Prostate gland (tissue), 2 donors: ENCODE results near the gene BUD31. TPM values are rescaled to one million over a fixed set of nuclear protein-coding genes. Genes with fewer than 3 reads are reported as not detected.

ENCODE experiments used
- DNase-seq: peaks from one replicate; pipeline ENCODE4 v3.0.0-alpha.2; 2019; ENCODE audit warnings: low spot score
- H3K27ac ChIP-seq, 2 donors: fragments of 200-600 bp; sonication (generic); 2 replicates each; pipeline ENCODE4 v1.5.1; 2017 to 2019
- H3K27me3 ChIP-seq: fragments of 200-600 bp; sonication (generic); replicated peaks from 2 replicates; pipeline ENCODE4 v1.5.1; 2019; ENCODE audit not compliant: insufficient read depth
- H3K36me3 ChIP-seq, 2 donors: fragments of 200-600 bp; sonication (generic); 1 replicate in 1 of 2; 2 replicates in 1 of 2; pipeline versions ENCODE4 v1.5.1 to v1.8.1; 2017 to 2019
- H3K4me1 ChIP-seq: fragments of 200-600 bp; sonication (generic); replicated peaks from 2 replicates; pipeline ENCODE4 v1.5.1; 2019
- H3K4me3 ChIP-seq, 2 donors: fragments of 200-600 bp; sonication (generic); 2 replicates each; pipeline ENCODE4 v1.5.1; 2017 to 2019
- H3K9me3 ChIP-seq: fragments of 200-600 bp; sonication (generic); 2 replicates; pipeline ENCODE4 v1.5.1; 2017
- CTCF ChIP-seq, 4 experiments: fragments of 200-600 bp in 2 of 4; fragments of 450-650 bp in 2 of 4; sonication (generic) in 2 of 4; IDR thresholded peaks; 1 replicate in 3 of 4; 2 replicates in 1 of 4; pipeline ENCODE4 v1.5.1; 2016 to 2019; ENCODE audit warnings: antibody characterized with exemption in 4 of 4, mild to moderate bottlenecking in 2 of 4, moderate library complexity in 2 of 4
- POLR2A ChIP-seq: fragments of 450-650 bp; IDR thresholded peaks from one replicate; pipeline ENCODE4 v1.6.1; 2016; ENCODE audit warnings: antibody characterized with exemption, mild to moderate bottlenecking
- POLR2AphosphoS5 ChIP-seq: sonication (generic); formaldehyde crosslinking; IDR thresholded peaks from one replicate; pipeline ENCODE4 v1.6.1; 2017; ENCODE audit warnings: antibody characterized with exemption
- WGBS: methylation state at CpG from one replicate; pipeline ENCODE4 v1.1.5; 2018; 5-methylcytosine and 5-hydroxymethylcytosine counted together
- intact Hi-C: fragments of 100-400 bp; cut with DNase I; formaldehyde crosslinking; loops from one replicate; pipeline ENCODE4 v1.14.2; 2022
- total RNA-seq, 2 donors: library from RNA; depleted of rRNA; stranded (reverse); fragments of >200 nt; gene quantifications; one replicate each; pipeline ENCODE4 v1.1.0, GENCODE V29; 2016

BUD31 gene
- total RNA-seq, 2 donors from 2014 or later = 73.8 to 78.3 TPM

GRCh38 chr7:99440195-99440594 is 31.4 kb downstream of the BUD31 start:
- intact Hi-C loops = no loop called here
- Histone ChIP-seq H3K36me3 (no peaks in the 10 kb centered on the region), H3K27ac (no peak overlapping the region), H3K4me1 (peaks cover 3% of the 10 kb centered on the region), H3K9me3 (no peaks in the 10 kb centered on the region), H3K4me3 (peak overlapping the region in 1 of 2 donors; percentile 92), H3K27me3 (no peaks in the 10 kb centered on the region)
- no peak for TF ChIP-seq POLR2A
- no peak for TF ChIP-seq CTCF (IDR thresholded peaks at IDR 0.05)
- no peak for TF ChIP-seq POLR2AphosphoS5
- WGBS = 66% methylated on average over 9 of the region's 9 CpGs
- DNase-seq = no peak

- Histone ChIP-seq H3K27me3 (no peaks in the 10 kb centered on the region), H3K27ac (no peak overlapping the region), H3K4me3 (no peak overlapping the region), H3K4me1 (no peaks in the 10 kb centered on the region), H3K36me3 (peaks cover 6 to 7% of the 10 kb centered on the region in 2 donors), H3K9me3 (no peaks in the 10 kb centered on the region)
- 82% methylated on average over 4 of the region's 4 CpGs for WGBS
- intact Hi-C loops = no loop called here
- no peak for DNase-seq
- TF ChIP-seq POLR2AphosphoS5 (no peak), CTCF (IDR thresholded peaks at IDR 0.05) (no peak), POLR2A (no peak)
Observed at GRCh38 chr7:99446096-99446495, 37.3 kb downstream of the BUD31 start.

- peaks cover 3% of the 10 kb centered on the region for H3K4me1 ChIP-seq
- H3K27ac ChIP-seq = no peak overlapping the region
- peaks cover 6 to 7% of the 10 kb centered on the region in 2 donors for H3K36me3 ChIP-seq
- no peaks in the 10 kb centered on the region for H3K9me3 ChIP-seq
- DNase-seq = no peak
- WGBS = 87% methylated on average over 10 of the region's 10 CpGs
- intact Hi-C loops = no loop called here
- no peak overlapping the region for H3K4me3 ChIP-seq
- TF ChIP-seq POLR2A (no peak), POLR2AphosphoS5 (no peak), CTCF (IDR thresholded peaks at IDR 0.05) (no peak)
- H3K27me3 ChIP-seq = no peaks in the 10 kb centered on the region
Observed at GRCh38 chr7:99447943-99448342, 39.2 kb downstream of the BUD31 start.

- DNase-seq = no peak
- no peaks in the 10 kb centered on the region for H3K9me3 ChIP-seq
- TF ChIP-seq CTCF (IDR thresholded peaks at IDR 0.05) (no peak), POLR2A (no peak), POLR2AphosphoS5 (no peak)
- no peak overlapping the region for H3K27ac ChIP-seq
- 89% methylated on average over 10 of the region's 10 CpGs for WGBS
- no peaks in the 10 kb centered on the region for H3K27me3 ChIP-seq
- intact Hi-C loops = no loop called here
- no peak overlapping the region for H3K4me3 ChIP-seq
- peaks cover 3% of the 10 kb centered on the region for H3K4me1 ChIP-seq
- peaks cover 6 to 7% of the 10 kb centered on the region in 2 donors for H3K36me3 ChIP-seq
Observed at GRCh38 chr7:99448855-99449254, 40.1 kb downstream of the BUD31 start.

GRCh38 chr7:99449326-99449725 is 40.6 kb downstream of the BUD31 start:
- H3K4me3 ChIP-seq = no peak overlapping the region
- no peaks in the 10 kb centered on the region for H3K27me3 ChIP-seq
- H3K9me3 ChIP-seq = no peaks in the 10 kb centered on the region
- no peak for DNase-seq
- peaks cover 3% of the 10 kb centered on the region for H3K4me1 ChIP-seq
- no peak overlapping the region for H3K27ac ChIP-seq
- WGBS = 98% methylated on average over 4 of the region's 5 CpGs
- intact Hi-C loops = no loop called here
- TF ChIP-seq POLR2A = no peak
- TF ChIP-seq POLR2AphosphoS5 = no peak
- no peak for TF ChIP-seq CTCF (IDR thresholded peaks at IDR 0.05)
- H3K36me3 ChIP-seq = peaks cover 6 to 7% of the 10 kb centered on the region in 2 donors
